K562 (cell line): ENCODE data around the gene MIER2. TPM values are rescaled to one million over a fixed set of nuclear protein-coding genes. Genes with fewer than 3 reads are reported as not detected.

ENCODE experiments used
- CREB5 ChIP-seq: fragments of 250-450 bp; sonication (Bioruptor Pico); IDR thresholded peaks from 2 replicates; pipeline ENCODE4 v1.5.0; 2020; ENCODE audit warnings: mild to moderate bottlenecking
- GTF2E2 ChIP-seq: fragments of 200-800 bp; sonication (Bioruptor generic); IDR thresholded peaks from 2 replicates; pipeline ENCODE4 v1.6.1; 2016; ENCODE audit warnings: missing genetic modification characterization, missing compliant biosample characterization
- KLF6 ChIP-seq: fragments of 250-450 bp; sonication (Bioruptor Pico); IDR thresholded peaks from 2 replicates; pipeline ENCODE4 v1.4.0; 2020; ENCODE audit warnings: mild to moderate bottlenecking, moderate library complexity, borderline replicate concordance
- polyA plus RNA-seq, 8 experiments: library from polyadenylated mRNA; depleted of rRNA in 4 of 8; stranded (reverse) in 5 of 8; unstranded in 3 of 8; fragments of >200 nt; fragmentation: Nextera tagmentation in 2 of 8; fragmentation: Illumina TruSeq in 1 of 8; extraction: Ambion mirVana in 2 of 8; extraction: Trizol in 1 of 8; gene quantifications; 2 replicates each; pipeline versions ENCODE4 v1.2.1 to v1.2.3, GENCODE V29; 2011 to 2014; ENCODE audit warnings: inconsistent platforms in 1 of 8, missing spikeins in 1 of 8
- total RNA-seq, 7 experiments: library from RNA; depleted of rRNA in 6 of 7; stranded (reverse); fragments of >200 nt in 6 of 7; fragmentation: Illumina TruSeq in 2 of 7; extraction: Trizol in 2 of 7; gene quantifications; 2 replicates each; pipeline versions ENCODE4 v1.2.1 to v1.2.3, GENCODE V29; 2011 to 2021; ENCODE audit warnings: low replicate concordance in 1 of 7
- TF ChIP-seq, protein P1 (sequence below): fragments of 250-450 bp; sonication (Bioruptor Pico); IDR thresholded peaks from 2 replicates; pipeline ENCODE4 v1.8.0; 2021; ENCODE audit warnings: mild to moderate bottlenecking, moderate library complexity

The MIER2 gene
- total and polyA plus RNA-seq, 9 of the 15 experiments (the other 6 are each of a cell fraction or from before 2014, with no cell fraction given) = 0.46 to 34.7 (median 15.6) TPM

- TF ChIP-seq, protein P1, sequence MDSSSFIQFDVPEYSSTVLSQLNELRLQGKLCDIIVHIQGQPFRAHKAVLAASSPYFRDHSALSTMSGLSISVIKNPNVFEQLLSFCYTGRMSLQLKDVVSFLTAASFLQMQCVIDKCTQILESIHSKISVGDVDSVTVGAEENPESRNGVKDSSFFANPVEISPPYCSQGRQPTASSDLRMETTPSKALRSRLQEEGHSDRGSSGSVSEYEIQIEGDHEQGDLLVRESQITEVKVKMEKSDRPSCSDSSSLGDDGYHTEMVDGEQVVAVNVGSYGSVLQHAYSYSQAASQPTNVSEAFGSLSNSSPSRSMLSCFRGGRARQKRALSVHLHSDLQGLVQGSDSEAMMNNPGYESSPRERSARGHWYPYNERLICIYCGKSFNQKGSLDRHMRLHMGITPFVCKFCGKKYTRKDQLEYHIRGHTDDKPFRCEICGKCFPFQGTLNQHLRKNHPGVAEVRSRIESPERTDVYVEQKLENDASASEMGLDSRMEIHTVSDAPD = no peak
- TF ChIP-seq KLF6 (CRISPR knock-in tag) (no peak), GTF2E2 (tag) (no peak), CREB5 (CRISPR knock-in tag) (no peak)
- TF ChIP-seq, all 486 proteins: peak for 0
Observed at GRCh38 chr19:313988-314815, 30.4 kb downstream of the MIER2 start (continued).
